NCI-H526 (cell line): ENCODE measurements around the gene SRD5A3.

Experiments
- DNase-seq, 2 experiments: peaks; one replicate each; lab custom pipeline; 2025; lab: John Stamatoyannopoulos, UW

The SRD5A3 gene

DNA sequence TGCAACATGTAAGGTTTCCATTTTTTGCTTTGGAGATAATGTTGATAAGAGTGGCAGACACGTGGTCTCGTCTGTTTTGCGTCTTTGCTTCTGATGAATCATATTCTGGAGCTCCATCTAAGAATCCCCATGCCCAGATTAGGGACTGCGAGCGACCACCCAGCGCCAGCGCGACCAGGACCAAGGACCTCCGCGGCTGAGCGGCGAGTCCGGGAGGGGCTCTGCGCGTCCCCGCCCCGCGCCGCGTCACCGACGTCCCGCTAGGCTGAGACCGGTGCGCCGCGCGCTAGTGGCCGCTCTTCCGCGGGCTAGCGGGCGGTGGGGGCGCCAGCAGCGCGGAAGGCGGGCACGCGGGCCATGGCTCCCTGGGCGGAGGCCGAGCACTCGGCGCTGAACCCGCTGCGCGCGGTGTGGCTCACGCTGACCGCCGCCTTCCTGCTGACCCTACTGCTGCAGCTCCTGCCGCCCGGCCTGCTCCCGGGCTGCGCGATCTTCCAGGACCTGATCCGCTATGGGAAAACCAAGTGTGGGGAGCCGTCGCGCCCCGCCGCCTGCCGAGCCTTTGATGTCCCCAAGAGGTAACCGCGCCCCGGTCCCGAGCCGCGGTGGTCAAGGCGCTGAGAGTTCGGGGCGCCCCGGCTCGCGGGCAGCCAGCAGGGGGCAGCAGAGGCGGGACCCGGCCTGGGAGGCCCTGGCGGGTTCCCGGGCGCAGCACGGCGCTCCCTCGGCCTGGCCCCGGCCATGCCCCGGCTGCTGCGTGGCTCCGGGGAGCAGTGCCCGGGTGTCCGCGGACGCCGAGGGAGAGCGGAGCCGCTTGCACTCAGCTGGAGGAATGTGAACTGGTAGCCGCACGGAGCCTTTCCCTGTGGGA is at the start of gene SRD5A3:
Gene SRD5A3 (plus strand): TSS at position 263 of the 871 bp plus-strand sequence. CDS start 95 bp downstream, at position 358.
- peak; percentile 59 to 93 for DNase-seq

DNA sequence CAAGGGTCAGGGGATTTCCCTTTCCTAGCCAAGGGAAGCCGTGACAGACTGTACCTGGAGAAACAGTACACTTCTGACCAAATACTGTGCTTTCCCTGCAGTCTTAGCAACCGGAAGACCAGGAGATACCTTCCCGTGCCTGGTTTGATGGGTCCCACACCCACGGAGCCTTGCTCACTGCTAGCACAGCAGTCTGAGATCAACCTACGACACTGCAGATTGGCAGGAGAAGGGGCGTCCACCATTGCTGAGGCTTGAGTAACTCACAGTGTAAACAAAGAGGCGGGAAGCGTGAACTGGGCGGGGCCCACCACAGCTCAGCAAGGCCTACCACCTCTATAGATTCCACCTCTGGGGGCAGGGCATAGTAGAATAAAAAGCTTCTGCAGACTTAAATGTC is 48.7 kb upstream of the SRD5A3 start:
- no peak for DNase-seq

DNA sequence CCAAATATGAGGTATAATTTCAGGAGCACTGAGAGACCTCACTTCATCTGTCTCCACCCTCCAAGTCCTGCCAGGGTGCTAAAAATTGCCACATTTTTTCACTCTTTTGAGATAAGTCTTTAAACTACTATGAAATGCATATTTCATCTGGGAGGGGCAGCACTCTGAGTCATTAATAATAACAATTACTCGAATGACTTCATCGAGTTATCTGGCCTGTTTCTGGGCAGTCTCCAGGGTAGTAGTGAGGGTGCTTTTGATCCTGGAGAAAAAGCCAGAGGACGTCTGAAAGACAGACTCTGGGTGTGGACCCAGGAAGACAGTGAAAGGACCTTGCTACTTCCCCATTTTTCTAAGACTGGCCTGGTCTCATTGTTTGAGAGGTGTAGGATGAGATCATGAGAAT is 42.3 kb upstream of the SRD5A3 start:
- DNase-seq, result no peak

DNA sequence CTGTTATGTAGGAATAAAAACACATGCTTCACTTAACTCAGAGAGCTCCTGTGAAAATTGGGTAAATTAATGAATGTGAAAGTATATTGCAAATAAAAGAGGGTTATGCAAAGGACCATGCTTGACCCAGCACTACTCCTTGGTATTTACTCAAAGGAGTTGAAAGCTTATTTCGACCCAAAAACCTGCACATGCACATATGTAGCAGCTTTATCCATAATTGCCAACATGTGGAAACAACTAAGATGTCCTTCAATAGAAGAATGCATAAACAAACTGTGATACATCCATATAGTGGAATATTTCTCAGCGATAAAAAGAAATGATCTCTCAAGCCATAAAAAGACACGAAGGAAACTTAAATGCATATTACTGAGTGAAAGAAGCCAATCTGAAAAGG is 41.7 kb upstream of the SRD5A3 start:
- no peak for DNase-seq

DNA sequence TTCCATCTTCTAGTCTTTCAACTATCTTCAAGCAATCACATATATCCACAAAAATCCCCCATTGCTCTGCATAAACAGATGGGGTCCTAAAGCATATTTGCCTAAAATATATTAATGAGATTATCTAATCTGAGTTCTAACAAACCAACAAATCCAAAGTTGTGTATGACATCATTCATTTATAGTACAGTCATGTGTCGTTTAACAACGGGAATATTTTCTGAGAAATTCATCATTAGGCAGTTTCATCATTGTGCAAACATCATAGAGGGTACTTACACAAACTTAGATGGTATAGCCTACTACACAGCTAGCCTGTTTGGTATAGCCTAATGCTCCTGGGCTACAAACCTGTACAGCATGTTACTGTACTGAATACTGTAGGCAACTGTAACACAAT is 38.0 kb upstream of the SRD5A3 start:
- DNase-seq, result no peak

DNA sequence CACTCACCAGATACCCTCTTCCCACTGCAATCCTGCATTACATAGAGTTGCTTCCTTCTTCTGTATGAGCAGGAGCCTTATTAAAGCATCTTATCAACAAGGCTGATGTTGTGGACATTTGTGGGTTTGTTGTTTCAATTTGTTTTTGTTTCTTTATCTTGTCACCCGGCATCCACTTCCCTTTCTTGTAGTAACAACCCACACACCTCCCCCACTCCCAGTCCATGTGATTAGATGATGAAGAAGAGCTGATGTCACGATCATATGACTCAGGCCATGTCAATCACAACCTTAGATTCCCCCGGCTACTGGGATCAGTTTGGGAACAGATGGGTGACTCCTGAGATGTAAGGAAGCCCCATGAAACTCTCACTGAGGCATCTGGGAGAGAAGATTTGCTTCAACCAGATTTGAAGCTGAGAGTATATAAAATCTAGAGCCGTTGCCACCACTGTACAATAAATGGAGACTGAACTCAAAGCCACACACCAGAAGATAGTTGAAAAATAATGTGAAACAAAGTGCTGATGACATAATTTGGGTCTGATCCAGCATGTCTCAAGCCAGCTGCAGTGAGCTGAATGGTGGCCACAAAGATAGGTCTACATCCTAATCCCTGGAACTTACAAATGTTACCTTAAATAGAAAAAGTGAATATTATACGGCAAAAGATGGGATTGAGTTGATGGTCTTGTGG is 34.1 kb upstream of the SRD5A3 start:
- DNase-seq, result no peak

DNA sequence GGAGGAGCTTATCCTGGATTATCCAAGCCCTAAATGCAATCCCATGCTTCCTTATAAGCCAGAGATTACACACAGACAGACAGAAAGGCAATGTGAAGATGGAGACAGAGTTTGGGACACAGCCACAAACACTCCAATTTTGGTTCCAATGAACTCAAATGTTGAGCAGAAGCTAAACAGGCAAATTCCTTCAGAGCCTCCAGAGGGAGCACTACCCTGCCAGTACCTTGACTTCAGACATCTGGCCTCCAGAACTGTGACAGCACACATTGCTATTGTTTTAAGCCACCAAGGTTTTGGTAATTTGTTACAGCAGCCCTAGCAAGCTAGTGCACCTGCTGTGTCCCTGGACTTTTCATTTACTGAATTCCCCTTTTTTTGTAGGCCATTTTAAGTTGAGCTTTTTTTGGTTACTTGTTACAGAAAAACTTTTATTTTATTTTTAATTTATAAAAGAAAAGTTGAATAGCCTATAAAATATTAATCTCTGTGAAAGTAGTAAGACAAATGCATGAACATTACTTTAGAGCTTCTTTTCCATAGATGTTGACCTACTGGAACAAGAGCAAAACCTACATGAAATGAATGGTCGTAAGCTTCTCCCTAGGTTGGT is 33.4 kb upstream of the SRD5A3 start:
- DNase-seq, result peak in 1 of 2 experiments; percentile 39

DNA sequence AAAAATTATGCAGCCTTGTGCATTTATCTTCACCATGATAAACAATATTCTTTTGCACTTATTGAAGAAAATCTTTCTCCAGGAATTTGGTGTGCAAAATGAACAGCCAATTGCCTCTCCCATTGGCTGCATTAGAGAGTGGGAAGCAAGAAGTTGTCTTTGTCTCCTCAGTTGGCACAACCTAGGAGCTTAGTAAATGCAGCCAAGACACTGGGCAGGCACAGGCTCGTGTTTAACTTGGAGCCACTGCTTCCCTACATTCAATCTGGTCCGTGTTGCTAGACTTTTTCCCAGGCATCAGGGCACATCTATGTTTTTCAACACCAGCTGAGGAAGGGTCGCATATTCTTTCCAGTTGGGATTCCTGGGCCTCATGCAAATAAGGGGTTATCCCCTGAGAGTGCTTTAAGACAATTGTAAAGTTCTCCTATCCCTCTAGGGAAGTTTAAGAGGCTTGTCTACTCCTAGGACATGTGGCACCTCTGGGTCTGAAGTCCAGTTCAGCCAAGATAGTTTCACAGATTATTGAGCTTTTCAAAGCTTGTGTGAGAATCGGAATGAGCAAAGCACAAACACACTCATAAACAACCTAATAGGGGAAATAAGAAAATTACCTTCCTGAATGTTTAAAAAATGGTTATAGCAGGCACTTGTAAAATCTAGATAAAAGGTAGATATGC is 31.8 kb upstream of the SRD5A3 start:
- no peak for DNase-seq

DNA sequence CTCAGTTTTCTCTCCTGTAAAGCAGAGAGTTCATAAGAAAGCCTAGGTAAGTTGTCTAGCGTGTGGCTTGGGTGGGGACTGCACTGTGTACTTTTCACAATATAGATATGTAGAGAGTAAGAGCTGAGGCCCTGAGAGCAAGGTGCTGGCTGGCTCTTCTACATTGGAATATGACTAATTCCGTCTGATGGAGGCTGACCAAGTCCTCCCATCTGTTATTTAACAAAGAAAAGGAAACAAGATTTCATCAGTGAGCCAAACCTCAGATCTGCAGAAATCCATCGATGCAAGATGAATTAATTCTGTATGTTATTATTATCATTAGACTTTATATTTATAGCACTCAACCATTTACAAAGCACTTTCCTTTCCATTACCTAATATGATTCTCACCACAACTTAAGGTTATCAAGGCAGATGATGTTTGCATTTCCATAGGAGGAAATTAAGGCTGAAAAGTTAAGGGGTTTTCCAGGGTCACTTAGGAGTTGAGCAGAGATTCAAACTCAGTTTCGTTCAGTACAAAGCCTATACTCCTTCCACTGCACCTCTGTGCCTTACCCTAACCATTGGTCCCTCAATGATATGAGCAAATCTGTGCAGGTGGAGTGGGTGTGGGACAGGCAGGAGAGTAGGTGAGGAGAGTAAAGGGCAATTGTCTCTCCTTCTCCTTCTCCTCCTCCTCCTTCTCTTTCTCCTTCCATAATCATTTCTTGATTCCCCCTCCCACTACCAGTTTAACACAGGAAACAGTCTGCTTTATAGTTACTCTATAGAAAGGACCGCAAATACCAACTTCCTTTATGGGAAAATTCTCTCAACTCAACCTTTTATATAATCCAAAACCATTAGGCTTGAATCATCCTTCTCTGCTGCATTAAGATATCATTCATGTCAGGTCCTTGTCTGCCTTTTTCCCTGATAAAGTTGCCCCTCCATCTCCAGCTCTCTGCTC is 27.6 kb upstream of the SRD5A3 start:
- DNase-seq, result no peak

DNA sequence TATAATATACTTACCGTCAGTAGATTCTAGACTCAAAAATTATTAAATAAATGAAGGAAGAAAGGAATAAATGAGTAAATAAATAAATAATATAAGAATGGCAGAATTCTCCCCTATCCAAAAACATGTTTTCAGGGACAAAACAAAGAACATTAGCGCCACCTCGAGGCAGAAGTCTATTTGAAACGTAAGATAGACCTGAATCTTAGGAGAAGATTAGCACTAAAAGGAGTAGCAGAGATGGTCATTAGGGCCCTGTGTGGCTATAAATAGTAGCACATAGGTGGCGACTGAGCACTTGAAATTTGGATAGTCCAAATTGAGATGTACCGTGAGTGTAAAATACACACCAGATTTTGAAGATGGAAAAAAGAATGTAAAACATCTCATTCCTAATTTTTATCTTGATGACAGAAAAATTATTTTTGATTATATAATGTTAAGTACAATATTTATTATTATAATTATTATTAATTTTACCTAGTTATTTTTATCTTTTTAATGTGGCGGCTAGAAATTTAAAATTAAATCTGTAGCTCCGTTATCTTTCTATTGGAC is 24.3 kb upstream of the SRD5A3 start:
- peak; percentile 70 to 92 for DNase-seq

DNA sequence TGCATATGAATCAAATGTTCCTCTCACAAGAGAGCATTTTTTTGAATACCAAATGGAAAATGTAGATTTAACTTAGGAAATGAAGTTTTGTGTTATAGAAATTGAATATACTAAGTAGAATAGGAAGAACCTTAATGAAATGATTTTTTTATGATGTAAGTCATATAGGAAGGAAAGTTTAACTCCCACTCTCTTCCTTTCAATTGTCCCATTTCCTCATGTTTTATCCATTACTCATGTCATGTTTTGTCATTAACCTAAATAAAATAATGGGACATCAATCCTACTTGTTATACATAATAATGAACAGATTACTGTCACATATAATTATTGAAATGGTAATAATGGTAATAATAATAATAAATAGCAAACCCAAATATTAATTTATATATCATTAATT is 22.7 kb upstream of the SRD5A3 start:
- no peak for DNase-seq

DNA sequence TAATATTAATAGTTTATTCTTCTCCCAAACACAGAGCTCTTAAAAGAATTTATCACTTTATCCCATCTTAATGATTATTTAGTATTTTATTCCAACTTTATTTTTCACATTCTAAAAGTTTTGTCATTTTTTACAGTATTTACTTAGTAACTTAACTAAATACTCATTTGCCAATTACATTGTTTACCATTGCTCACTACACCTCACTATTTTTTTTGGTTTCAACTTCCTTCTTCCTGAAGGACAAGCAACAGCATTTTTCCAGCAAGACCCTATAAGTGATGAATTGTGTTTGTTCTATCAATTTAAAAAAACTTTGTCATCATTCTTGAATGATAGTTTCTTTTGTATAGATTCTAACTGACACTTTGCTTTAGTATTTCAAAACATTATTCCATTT is 19.4 kb upstream of the SRD5A3 start:
- no peak for DNase-seq

DNA sequence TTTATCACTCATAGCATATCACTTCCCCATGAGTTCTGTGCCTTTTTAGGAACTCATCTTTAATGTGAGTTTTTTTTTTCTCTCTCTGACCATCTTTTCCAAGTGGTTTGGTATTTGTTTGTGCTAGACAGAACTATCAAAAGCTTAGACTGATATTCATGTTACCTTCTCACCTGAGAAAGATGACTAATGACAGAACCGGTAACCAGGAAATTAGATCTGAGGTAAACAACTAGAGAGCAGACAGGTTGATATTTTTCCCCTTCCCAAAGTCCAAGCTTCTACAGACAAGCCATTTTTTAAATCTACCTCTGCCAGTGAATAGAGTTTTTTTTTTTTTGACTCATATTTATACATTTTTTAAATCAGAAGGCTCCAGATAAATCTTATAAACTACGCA is 17.0 kb upstream of the SRD5A3 start:
- no peak for DNase-seq

DNA sequence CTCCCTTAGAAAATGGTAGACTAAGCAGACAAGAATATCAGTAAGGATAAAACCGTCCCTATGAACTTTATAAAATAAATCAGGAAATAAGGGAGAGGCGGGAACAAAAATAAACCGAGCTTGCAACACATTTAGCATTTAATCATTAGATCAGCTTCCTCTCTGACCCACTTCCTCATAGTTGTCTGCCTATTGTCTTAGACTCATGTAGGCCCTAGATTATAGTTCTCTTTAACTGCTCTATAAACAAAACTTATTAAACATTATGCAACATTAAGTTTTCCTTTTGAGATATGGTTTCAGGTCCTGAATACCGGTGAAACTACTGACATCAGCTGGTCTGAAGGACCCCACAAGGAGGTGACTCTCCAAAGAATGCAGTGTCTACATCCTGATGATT is 15.8 kb upstream of the SRD5A3 start:
- DNase-seq, result no peak

DNA sequence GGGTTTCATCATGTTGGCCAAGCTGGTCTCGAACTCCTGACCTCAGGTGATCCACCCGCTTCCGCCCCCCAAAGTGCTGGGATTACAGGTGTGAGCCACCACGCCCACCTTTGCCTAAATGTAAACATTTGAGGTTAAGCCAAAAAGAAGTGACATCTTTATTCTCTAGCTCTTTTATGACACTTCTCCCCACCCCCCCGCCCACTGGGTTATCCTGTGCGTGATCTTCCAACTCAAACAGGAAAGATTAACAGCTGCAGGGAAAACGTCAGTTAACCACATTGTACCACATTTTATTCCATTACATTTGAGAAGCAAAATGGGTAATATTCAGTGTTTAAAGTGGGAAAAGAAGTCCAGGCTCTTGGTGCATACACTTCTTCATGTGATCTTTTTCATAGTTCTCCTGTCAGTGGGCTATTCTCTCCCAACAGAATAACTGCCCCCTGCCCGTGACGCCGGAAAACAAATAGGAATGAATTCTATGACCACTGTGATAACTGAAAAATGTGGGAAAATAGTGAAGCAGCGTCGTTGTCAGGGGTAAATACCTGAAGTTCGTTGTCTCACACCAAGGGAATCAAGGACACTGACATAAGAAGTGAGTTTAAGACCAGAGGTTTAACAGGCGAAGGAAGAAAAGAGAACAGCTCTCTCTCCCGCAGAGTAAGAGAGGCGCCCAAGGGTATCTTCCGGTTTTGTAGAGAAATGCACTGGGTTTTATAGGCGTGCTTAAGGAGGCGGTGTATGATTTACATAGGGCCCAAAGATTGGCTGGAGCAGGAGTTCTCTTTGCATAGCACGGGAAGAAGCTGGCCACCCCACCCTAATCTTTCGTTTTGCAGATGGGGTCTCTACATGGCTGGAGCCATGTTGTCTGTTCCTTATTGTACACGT is 9.7 kb upstream of the SRD5A3 start:
- DNase-seq, result peak in 1 of 2 experiments; percentile 25

DNA sequence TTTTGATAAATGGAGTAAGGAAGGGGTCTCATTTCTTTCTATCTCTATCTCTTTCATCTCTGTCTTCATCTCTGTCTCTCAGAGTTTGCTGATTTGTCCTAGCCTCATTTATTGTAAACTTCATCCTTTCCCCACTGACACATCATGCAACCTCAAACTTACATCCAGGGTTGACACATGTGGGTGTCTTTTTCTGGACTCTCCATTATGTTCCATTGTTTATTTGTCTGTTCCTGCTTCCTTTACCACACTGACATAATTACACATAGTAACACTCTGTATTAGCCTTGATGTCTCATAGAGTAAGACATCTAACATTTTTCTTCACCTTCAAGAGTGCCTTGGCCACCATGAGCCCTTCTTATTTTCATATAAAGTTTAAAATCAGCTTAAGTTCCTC is 8.1 kb upstream of the SRD5A3 start:
- no peak for DNase-seq

DNA sequence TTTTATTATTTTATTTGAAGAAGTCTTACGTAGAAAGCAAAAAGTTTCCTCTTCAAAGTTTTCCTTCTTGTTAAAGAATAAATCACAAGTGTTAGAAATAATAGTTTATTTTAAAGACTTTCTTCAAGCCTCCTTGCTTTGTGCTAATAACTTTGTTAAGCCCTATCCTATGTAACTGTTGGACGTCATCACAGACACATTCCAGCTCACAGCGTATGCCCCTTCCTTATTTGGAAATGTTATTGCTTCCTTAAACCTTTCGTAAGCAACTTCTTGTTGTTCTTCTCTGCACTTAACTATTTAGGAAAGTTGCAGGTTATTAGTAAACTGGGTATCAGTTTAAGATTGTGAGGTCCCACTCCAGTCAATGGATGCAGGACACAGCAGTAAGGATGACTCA is 7.6 kb upstream of the SRD5A3 start:
- DNase-seq, result no peak

DNA sequence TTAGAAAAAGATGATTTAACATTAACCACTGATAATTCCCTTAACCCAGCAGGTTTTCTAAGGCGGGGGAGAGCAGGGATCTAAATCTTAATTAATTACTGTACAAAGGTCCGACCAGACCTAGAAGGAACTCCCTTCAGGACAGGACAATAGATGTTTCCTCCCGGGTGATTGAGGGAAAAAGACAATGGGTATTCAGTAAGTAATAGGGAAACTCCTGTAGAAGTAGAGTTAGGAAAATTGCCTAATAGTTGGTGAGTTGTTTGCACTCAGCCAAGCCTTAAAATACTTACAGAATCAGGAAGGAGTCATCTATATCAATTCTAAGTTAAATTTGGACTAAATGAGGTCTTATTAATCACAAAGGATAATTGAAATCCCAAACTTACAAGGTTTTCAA is 5.8 kb upstream of the SRD5A3 start:
- DNase-seq, result no peak

DNA sequence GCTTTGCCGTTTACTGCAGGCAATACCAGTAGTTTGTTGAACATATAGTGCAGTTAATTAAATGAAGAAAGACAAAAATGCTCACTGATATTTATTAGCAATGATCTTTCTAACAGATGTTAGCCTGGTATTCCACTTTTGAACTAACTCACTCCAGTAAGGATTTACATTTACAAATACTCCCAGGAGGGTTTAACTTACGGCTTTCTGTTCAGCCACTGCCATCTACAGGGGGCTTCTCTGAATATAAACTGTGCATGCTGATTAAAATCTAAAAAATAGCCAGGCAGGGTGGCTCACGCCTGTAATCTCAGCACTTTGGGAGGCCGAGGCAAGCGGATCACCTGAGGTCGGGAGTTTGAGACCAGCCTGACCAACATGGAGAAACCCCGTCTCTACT is 2.2 kb upstream of the SRD5A3 start:
- no peak for DNase-seq

DNA sequence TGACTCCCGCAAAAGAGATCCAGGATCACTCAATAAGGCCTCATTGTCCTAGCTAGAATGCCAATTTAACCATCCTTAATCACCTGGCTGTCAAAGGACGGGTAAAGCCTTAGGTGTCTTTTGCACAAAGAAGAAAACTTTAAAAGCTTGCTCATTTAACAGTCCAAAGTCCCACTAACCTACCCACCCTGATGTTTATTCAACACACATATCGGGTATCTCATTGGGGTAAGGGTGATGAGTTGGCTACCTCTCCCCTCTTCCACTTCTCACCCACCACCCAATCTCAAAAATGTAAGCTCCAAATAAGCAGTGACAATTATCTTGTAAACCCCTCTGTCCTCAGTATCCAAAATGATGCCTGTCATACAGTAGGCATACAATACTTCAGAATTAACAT is 988 bp upstream of the SRD5A3 start:
- DNase-seq, result no peak
